HuH-7.5 (cell line): ENCODE data around the gene CCDC77.
"Not testable (repeated sequence)": the region's sequence is repeated elsewhere in the genome, so short reads cannot be mapped to it uniquely, and the experiment has no call there.

Source experiments
- DNase-seq: peaks from one replicate; pipeline ENCODE4 v3.0.0; 2011; ENCODE audit warnings: low spot score

CCDC77 gene

GRCh38 chr12:401235-402028 is at the start of gene CCDC77:
Gene CCDC77 (plus strand): TSS chr12:401644. CDS start chr12:409384, 7,740 bp downstream.
- DNase-seq: peak; percentile 70

- DNase-seq: no peak
These were observed 45.0 kb upstream of the CCDC77 start for GRCh38 chr12:356276-356988.

GRCh38 chr12:359091-359490 is 42.4 kb upstream of the CCDC77 start:
- no peak for DNase-seq

GRCh38 chr12:366820-367219 is 34.6 kb upstream of the CCDC77 start:
- no peak for DNase-seq

- no peak for DNase-seq
These were observed 33.5 kb upstream of the CCDC77 start for GRCh38 chr12:367972-368371.

- not testable (repeated sequence) for DNase-seq
These were observed 30.5 kb upstream of the CCDC77 start for GRCh38 chr12:370739-371485.

- no peak for DNase-seq
These were observed 14.8 kb upstream of the CCDC77 start for GRCh38 chr12:386651-387050.

GRCh38 chr12:388012-388411 is 13.4 kb upstream of the CCDC77 start:
- no peak for DNase-seq

- peak; percentile 19 for DNase-seq
These were observed 12.8 kb upstream of the CCDC77 start for GRCh38 chr12:388541-389141.

- peak; percentile 71 for DNase-seq
These were observed 12.0 kb upstream of the CCDC77 start, which contains the start of gene KDM5A for GRCh38 chr12:389142-390096. Gene KDM5A (minus strand): TSS chr12:389320. CDS start chr12:389091, 229 bp downstream.

- no peak for DNase-seq
These were observed 616 bp upstream of the CCDC77 start for GRCh38 chr12:400828-401227.

GRCh38 chr12:402029-402389 is 565 bp downstream of the CCDC77 start:
- DNase-seq: no peak

GRCh38 chr12:414859-415258 is 13.4 kb downstream of the CCDC77 start:
- no peak for DNase-seq

GRCh38 chr12:418432-418831 is 17.0 kb downstream of the CCDC77 start:
- no peak for DNase-seq

- no peak for DNase-seq
These were observed 21.1 kb downstream of the CCDC77 start for GRCh38 chr12:422526-422925.

- not testable (repeated sequence) for DNase-seq
These were observed 34.3 kb downstream of the CCDC77 start for GRCh38 chr12:435737-436136.

GRCh38 chr12:442235-442884 is 40.9 kb downstream of the CCDC77 start:
- DNase-seq: no peak

- no peak for DNase-seq
These were observed 45.7 kb downstream of the CCDC77 start for GRCh38 chr12:447141-447540.

- DNase-seq: no peak
These were observed 47.8 kb downstream of the CCDC77 start for GRCh38 chr12:449203-449602.

- DNase-seq: no peak
These were observed 49.0 kb downstream of the CCDC77 start for GRCh38 chr12:450438-450837.
